Thyroid gland (tissue), 4 donors: Measurements from ENCODE around the gene SNX21.

Experiments
- CTCF ChIP-seq, 6 experiments: fragments of 200-600 bp in 3 of 6; fragments of 450-650 bp in 3 of 6; sonication (generic) in 3 of 6; IDR thresholded peaks; one replicate each; pipeline ENCODE4 v1.5.1; 2016 to 2019; ENCODE audit warnings: antibody characterized with exemption in 6 of 6, mild to moderate bottlenecking in 2 of 6, inconsistent platforms in 1 of 6, moderate library complexity in 1 of 6
- POLR2A ChIP-seq, 2 donors: fragments of 450-650 bp; IDR thresholded peaks; one replicate each; pipeline ENCODE4 v1.6.1; 2017; ENCODE audit warnings: antibody characterized with exemption in 2 of 2, mild to moderate bottlenecking in 2 of 2, moderate library complexity in 1 of 2

- TF ChIP-seq CTCF (IDR thresholded peaks at IDR 0.05): no peak
- TF ChIP-seq POLR2A (IDR thresholded peaks at IDR 0.05): no peak
Observed at GRCh38 chr20:45796337-45797065, 37.1 kb upstream of the SNX21 start.
